ENCODE measurements around the gene HAPSTR1.

- TF ChIP-seq, protein P1, sequence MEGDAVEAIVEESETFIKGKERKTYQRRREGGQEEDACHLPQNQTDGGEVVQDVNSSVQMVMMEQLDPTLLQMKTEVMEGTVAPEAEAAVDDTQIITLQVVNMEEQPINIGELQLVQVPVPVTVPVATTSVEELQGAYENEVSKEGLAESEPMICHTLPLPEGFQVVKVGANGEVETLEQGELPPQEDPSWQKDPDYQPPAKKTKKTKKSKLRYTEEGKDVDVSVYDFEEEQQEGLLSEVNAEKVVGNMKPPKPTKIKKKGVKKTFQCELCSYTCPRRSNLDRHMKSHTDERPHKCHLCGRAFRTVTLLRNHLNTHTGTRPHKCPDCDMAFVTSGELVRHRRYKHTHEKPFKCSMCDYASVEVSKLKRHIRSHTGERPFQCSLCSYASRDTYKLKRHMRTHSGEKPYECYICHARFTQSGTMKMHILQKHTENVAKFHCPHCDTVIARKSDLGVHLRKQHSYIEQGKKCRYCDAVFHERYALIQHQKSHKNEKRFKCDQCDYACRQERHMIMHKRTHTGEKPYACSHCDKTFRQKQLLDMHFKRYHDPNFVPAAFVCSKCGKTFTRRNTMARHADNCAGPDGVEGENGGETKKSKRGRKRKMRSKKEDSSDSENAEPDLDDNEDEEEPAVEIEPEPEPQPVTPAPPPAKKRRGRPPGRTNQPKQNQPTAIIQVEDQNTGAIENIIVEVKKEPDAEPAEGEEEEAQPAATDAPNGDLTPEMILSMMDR (IDR thresholded peaks at IDR 0.05; ENCODE audit: low read depth, low read length, missing input control) = no peak
- no peak for TF ChIP-seq YY1 (IDR thresholded peaks at IDR 0.05)
- TF ChIP-seq EGR1 (IDR thresholded peaks at IDR 0.05; ENCODE audit: low read depth in 2 of 2) = no peak
- TF ChIP-seq JUND (IDR thresholded peaks at IDR 0.05) = no peak
- TF ChIP-seq, protein P2, sequence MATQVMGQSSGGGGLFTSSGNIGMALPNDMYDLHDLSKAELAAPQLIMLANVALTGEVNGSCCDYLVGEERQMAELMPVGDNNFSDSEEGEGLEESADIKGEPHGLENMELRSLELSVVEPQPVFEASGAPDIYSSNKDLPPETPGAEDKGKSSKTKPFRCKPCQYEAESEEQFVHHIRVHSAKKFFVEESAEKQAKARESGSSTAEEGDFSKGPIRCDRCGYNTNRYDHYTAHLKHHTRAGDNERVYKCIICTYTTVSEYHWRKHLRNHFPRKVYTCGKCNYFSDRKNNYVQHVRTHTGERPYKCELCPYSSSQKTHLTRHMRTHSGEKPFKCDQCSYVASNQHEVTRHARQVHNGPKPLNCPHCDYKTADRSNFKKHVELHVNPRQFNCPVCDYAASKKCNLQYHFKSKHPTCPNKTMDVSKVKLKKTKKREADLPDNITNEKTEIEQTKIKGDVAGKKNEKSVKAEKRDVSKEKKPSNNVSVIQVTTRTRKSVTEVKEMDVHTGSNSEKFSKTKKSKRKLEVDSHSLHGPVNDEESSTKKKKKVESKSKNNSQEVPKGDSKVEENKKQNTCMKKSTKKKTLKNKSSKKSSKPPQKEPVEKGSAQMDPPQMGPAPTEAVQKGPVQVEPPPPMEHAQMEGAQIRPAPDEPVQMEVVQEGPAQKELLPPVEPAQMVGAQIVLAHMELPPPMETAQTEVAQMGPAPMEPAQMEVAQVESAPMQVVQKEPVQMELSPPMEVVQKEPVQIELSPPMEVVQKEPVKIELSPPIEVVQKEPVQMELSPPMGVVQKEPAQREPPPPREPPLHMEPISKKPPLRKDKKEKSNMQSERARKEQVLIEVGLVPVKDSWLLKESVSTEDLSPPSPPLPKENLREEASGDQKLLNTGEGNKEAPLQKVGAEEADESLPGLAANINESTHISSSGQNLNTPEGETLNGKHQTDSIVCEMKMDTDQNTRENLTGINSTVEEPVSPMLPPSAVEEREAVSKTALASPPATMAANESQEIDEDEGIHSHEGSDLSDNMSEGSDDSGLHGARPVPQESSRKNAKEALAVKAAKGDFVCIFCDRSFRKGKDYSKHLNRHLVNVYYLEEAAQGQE (IDR thresholded peaks at IDR 0.05) = no peak
- no peak for TF ChIP-seq RAD21 (IDR thresholded peaks at IDR 0.05)
- TF ChIP-seq TAF1 (conservative IDR thresholded peaks at IDR 0.05) = no peak
- TF ChIP-seq NR2F2 (IDR thresholded peaks at IDR 0.05) = no peak
Measured at GRCh38 chr16:9128346-9129342, 37.2 kb downstream of the HAPSTR1 start.

Measured in liver (tissue), 3 donors.